Measurements from ENCODE around the gene ESM1. TPM values are rescaled to one million over a fixed set of nuclear protein-coding genes. Genes with fewer than 3 reads are reported as not detected.
A peak's percentile ranks its signal among the peaks of the same experiment; 100 is the strongest.
"Not testable (repeated sequence)": the region's sequence is repeated elsewhere in the genome, so short reads cannot be mapped to it uniquely, and the experiment has no call there.

Gene ESM1
- total RNA-seq, 1 donor from 2014 or later, result not detected

DNA sequence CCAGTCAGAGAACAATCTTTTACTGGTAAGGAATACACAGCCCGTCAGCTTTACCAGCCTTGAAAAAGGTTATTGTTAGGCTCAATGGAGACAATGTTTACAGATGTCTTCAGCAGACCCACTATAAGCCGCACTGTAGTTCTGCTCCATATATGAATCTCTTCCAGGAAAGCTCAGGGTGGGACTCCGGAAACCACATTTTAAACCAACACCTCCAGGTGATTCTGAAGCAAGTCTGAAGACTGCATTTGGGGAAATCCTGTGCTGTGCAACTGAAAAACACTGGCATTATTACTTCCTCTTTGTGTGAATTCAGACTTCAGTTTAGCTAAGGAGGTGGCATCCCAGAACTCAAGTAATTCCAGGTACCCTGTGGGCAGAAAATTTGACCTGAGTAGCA, 42.2 kb upstream of the ESM1 start:
- Mint-ChIP-seq H3K4me3 (ENCODE audit: unreplicated experiment) (no peak overlapping the region), H3K27me3 (ENCODE audit: low read depth) (no peaks in the 10 kb centered on the region), H3K9me3 (ENCODE audit: low read depth) (no peaks in the 10 kb centered on the region), H3K27ac (ENCODE audit: unreplicated experiment) (no peak overlapping the region), H3K36me3 (ENCODE audit: low read depth) (no peaks in the 10 kb centered on the region), H3K4me1 (ENCODE audit: low read depth) (peaks cover 23% of the 10 kb centered on the region)
- no peak for DNase-seq (ENCODE audit: low spot score)
- TF ChIP-seq, protein P1, sequence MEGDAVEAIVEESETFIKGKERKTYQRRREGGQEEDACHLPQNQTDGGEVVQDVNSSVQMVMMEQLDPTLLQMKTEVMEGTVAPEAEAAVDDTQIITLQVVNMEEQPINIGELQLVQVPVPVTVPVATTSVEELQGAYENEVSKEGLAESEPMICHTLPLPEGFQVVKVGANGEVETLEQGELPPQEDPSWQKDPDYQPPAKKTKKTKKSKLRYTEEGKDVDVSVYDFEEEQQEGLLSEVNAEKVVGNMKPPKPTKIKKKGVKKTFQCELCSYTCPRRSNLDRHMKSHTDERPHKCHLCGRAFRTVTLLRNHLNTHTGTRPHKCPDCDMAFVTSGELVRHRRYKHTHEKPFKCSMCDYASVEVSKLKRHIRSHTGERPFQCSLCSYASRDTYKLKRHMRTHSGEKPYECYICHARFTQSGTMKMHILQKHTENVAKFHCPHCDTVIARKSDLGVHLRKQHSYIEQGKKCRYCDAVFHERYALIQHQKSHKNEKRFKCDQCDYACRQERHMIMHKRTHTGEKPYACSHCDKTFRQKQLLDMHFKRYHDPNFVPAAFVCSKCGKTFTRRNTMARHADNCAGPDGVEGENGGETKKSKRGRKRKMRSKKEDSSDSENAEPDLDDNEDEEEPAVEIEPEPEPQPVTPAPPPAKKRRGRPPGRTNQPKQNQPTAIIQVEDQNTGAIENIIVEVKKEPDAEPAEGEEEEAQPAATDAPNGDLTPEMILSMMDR (IDR thresholded peaks at IDR 0.05), result no peak

DNA sequence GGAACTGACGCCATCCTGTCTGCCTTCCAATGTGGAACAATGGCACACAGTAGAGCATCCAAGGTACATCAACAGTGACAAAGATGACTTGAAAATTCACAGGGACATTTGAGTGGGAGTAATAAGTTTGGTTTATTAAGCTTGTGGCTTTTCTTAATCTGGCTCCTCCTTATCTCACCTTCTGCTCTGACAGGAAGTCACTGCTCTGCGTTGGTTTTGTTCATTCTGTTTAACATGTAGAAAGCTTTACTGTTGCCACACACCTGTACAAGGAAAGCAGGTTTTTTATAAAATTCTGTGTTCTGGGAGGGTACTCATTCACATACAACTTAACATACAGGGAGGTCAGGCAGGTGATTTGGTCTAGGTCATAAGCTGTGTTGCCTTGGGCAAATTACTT, 37.1 kb upstream of the ESM1 start:
- Mint-ChIP-seq H3K4me3 (ENCODE audit: unreplicated experiment) (no peak overlapping the region), H3K36me3 (ENCODE audit: low read depth) (no peaks in the 10 kb centered on the region), H3K9me3 (ENCODE audit: low read depth) (no peaks in the 10 kb centered on the region), H3K4me1 (ENCODE audit: low read depth) (peaks cover 23% of the 10 kb centered on the region), H3K27me3 (ENCODE audit: low read depth) (peaks cover 4% of the 10 kb centered on the region), H3K27ac (ENCODE audit: unreplicated experiment) (no peak overlapping the region)
- TF ChIP-seq, protein P1 (IDR thresholded peaks at IDR 0.05), result no peak
- no peak for DNase-seq (ENCODE audit: low spot score)

DNA sequence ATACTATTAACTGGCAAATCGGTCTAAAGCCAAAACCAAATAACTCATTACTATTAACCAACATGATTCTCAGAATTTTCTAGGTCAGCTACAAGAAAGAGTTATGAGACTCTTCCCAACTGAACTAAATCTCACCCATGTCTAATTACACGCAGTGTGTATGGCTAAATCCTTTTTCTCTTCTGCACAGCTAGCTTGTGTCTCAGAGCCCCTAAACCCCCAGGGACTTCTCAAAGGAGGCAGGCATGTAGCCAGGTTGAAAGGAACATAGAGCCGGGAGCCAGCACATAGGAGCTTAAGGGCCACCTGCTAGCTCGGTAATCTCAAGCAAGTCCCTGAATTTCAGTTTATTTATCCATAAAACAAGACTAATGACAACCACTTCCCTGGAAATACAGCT, 36.4 kb upstream of the ESM1 start:
- no peak for DNase-seq (ENCODE audit: low spot score)
- Mint-ChIP-seq H3K27ac (ENCODE audit: unreplicated experiment) (peak overlapping the region; percentile 43), H3K36me3 (ENCODE audit: low read depth) (no peaks in the 10 kb centered on the region), H3K27me3 (ENCODE audit: low read depth) (peaks cover 4% of the 10 kb centered on the region), H3K9me3 (ENCODE audit: low read depth) (peaks cover 1% of the 10 kb centered on the region), H3K4me3 (ENCODE audit: unreplicated experiment) (peak overlapping the region; percentile 10), H3K4me1 (ENCODE audit: low read depth) (peaks cover 23% of the 10 kb centered on the region)
- TF ChIP-seq, protein P1 (IDR thresholded peaks at IDR 0.05), result no peak

DNA sequence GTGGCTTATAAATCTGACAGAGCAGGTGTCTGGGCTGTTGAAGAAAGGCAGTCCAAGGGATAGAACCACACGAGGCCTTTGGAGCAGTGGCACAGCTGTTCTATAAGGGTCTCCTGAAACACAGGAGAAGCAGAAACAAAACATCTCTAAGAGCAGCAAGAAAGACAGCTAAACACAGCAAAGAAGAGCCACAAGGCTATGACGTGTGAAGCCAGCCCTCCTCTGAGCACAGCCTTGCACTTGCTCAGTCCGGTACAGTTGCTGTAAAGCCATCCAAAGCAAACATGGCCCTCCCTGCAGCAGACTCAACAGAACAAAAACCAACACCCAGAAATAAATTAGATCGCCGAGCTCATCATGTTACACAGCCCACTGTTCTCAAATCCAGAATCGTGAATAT, 36.0 kb upstream of the ESM1 start:
- peaks cover 4% of the 10 kb centered on the region for H3K9me3 Mint-ChIP-seq (ENCODE audit: low read depth)
- peaks cover 23% of the 10 kb centered on the region for H3K4me1 Mint-ChIP-seq (ENCODE audit: low read depth)
- TF ChIP-seq, protein P1 (IDR thresholded peaks at IDR 0.05), result no peak
- H3K36me3 Mint-ChIP-seq (ENCODE audit: low read depth), result no peaks in the 10 kb centered on the region
- peak overlapping the region; percentile 10 for H3K4me3 Mint-ChIP-seq (ENCODE audit: unreplicated experiment)
- H3K27me3 Mint-ChIP-seq (ENCODE audit: low read depth), result peaks cover 4% of the 10 kb centered on the region
- H3K27ac Mint-ChIP-seq (ENCODE audit: unreplicated experiment), result peak overlapping the region; percentile 73
- DNase-seq (ENCODE audit: low spot score), result no peak

DNA sequence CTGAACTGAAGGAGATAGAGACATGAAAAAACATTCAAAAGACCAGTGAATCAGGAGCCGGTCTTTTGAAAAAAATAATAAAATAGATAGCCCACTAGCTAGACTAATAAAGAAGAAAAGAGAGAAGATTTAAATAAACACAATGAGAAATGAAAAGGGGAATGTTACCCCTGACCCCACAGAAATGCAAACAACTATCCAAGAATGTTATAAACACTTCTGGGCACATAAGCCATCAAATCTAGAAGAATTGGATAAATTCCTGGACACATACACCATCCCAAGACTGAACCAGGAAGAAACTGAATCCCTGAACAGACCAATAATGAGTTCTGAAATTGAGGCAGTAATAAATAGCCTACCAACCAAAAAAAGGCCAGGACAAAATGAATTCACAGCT, 24.8 kb upstream of the ESM1 start:
- not testable (repeated sequence) for H3K27ac Mint-ChIP-seq (ENCODE audit: unreplicated experiment); DNase-seq (ENCODE audit: low spot score); H3K4me3 Mint-ChIP-seq (ENCODE audit: unreplicated experiment); H3K36me3 Mint-ChIP-seq (ENCODE audit: low read depth)
- Mint-ChIP-seq H3K27me3 (ENCODE audit: low read depth) (peaks cover 17% of the 10 kb centered on the region), H3K9me3 (ENCODE audit: low read depth) (peaks cover 34% of the 10 kb centered on the region), H3K4me1 (ENCODE audit: low read depth) (peaks cover 10% of the 10 kb centered on the region)

DNA sequence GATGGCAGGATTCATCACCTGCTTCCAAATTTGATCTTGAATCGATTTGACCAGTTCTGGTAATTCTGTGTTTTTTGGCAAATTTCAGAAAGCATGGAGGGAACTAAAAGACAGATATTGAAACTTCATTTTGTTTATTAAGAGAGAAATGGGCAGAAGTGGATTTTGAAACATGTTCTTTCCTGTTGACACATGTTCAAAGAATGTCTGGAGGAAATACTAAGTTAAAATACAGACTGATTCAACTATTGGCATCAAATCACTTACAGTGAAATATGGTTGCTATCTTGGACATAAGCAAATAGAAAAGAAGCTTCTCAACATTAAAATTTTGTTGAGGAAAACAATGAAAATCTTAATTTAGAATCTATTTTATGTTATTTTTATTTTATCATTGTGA, 19.3 kb upstream of the ESM1 start:
- peaks cover 17% of the 10 kb centered on the region for H3K4me1 Mint-ChIP-seq (ENCODE audit: low read depth)
- H3K27ac Mint-ChIP-seq (ENCODE audit: unreplicated experiment), result no peak overlapping the region
- peaks cover 9% of the 10 kb centered on the region for H3K27me3 Mint-ChIP-seq (ENCODE audit: low read depth)
- TF ChIP-seq, protein P1 (IDR thresholded peaks at IDR 0.05), result no peak
- H3K36me3 Mint-ChIP-seq (ENCODE audit: low read depth), result no peaks in the 10 kb centered on the region
- peaks cover 3% of the 10 kb centered on the region for H3K9me3 Mint-ChIP-seq (ENCODE audit: low read depth)
- no peak overlapping the region for H3K4me3 Mint-ChIP-seq (ENCODE audit: unreplicated experiment)
- no peak for DNase-seq (ENCODE audit: low spot score)
